HepG2 (cell line): ENCODE data around the gene BRCA2.

Experiments used
- ATF3 ChIP-seq: sonication (generic); formaldehyde crosslinking; IDR thresholded peaks from 2 replicates; pipeline ENCODE4 v1.4.0; 2020; ENCODE audit warnings: missing genetic modification reagents
- BCLAF1 ChIP-seq: fragments of 450-650 bp; IDR thresholded peaks from 2 replicates; pipeline ENCODE4 v1.6.1; 2017; ENCODE audit warnings: mild to moderate bottlenecking
- CTCF ChIP-seq: sonication (generic); formaldehyde crosslinking; IDR thresholded peaks from 2 replicates; pipeline ENCODE4 v1.5.0; 2020; ENCODE audit warnings: mild to moderate bottlenecking, missing genetic modification reagents, moderate library complexity
- EP300 ChIP-seq, 3 experiments: sonication (generic) in 1 of 3; formaldehyde crosslinking in 1 of 3; IDR thresholded peaks; 2 replicates each; pipeline versions ENCODE4 v1.5.1 to v1.6.1; 2011 to 2020; ENCODE audit warnings: low read depth in 2 of 3, low read length in 2 of 3, borderline replicate concordance in 1 of 3, improper control_type of control experiment in 1 of 3, mild to moderate bottlenecking in 1 of 3, missing genetic modification reagents in 1 of 3, moderate library complexity in 1 of 3
- FOXA1 ChIP-seq, 2 experiments: fragments of 450-650 bp in 1 of 2; sonication (generic) in 1 of 2; formaldehyde crosslinking in 1 of 2; IDR thresholded peaks; 2 replicates each; pipeline versions ENCODE4 v1.4.0 to v1.6.1; 2016 to 2020; ENCODE audit warnings: missing genetic modification reagents in 1 of 2
- GABPA ChIP-seq, 2 experiments: IDR thresholded peaks; 2 replicates each; pipeline ENCODE4 v1.6.1; 2011 to 2016; ENCODE audit warnings: low read depth in 2 of 2, low read length in 1 of 2, missing biosample characterization in 1 of 2, missing genetic modification characterization in 1 of 2
- POLR2A ChIP-seq, 2 experiments: IDR thresholded peaks; 2 replicates each; pipeline ENCODE4 v1.6.1; 2011; ENCODE audit warnings: low read depth in 2 of 2, low read length in 2 of 2, mild to moderate bottlenecking in 1 of 2, moderate library complexity in 1 of 2; ENCODE audit not compliant: insufficient read depth in 1 of 2
- ZNF263 ChIP-seq: sonication (generic); formaldehyde crosslinking; IDR thresholded peaks from 2 replicates; pipeline ENCODE4 v1.4.0; 2020; ENCODE audit warnings: missing genetic modification reagents
- ZNF292 ChIP-seq: sonication (generic); formaldehyde crosslinking; IDR thresholded peaks from 2 replicates; pipeline ENCODE4 v1.8.1; 2022; ENCODE audit warnings: mild to moderate bottlenecking, low read depth, missing genetic modification reagents, borderline replicate concordance
- ZNF615 ChIP-seq: sonication (generic); formaldehyde crosslinking; IDR thresholded peaks from 2 replicates; pipeline ENCODE4 v1.5.0; 2020; ENCODE audit warnings: mild to moderate bottlenecking, missing genetic modification reagents, borderline replicate concordance
- ZNF704 ChIP-seq: sonication (generic); formaldehyde crosslinking; IDR thresholded peaks from 2 replicates; pipeline ENCODE4 v1.8.1; 2023; ENCODE audit warnings: mild to moderate bottlenecking, inconsistent platforms, moderate library complexity, missing genetic modification reagents, borderline replicate concordance

GRCh38 chr13:32340914-32341313, 25.6 kb downstream of the BRCA2 start:
- TF ChIP-seq ZNF615 (CRISPR knock-in tag): no peak
- TF ChIP-seq ZNF704: no peak
- TF ChIP-seq GABPA (IDR thresholded peaks at IDR 0.05; ENCODE audit: low read depth, low read length): no peak
- no peak for TF ChIP-seq GABPA (CRISPR knock-in tag; IDR thresholded peaks at IDR 0.05; ENCODE audit: low read depth)
- no peak for TF ChIP-seq POLR2A (IDR thresholded peaks at IDR 0.05; ENCODE audit: insufficient read depth in 1 of 2, low read depth in 2 of 2, low read length in 2 of 2)
- TF ChIP-seq CTCF (CRISPR knock-in tag): no peak
- TF ChIP-seq ZNF263 (CRISPR knock-in tag): no peak
- no peak for TF ChIP-seq ATF3
- TF ChIP-seq ZNF292 (CRISPR knock-in tag): no peak
- no peak for TF ChIP-seq BCLAF1
- no peak for TF ChIP-seq EP300 (IDR thresholded peaks at IDR 0.05; ENCODE audit: low read depth in 2 of 2, low read length in 2 of 2)
- no peak for TF ChIP-seq EP300 (CRISPR knock-in tag; IDR thresholded peaks at IDR 0.05; ENCODE audit: borderline replicate concordance)
- TF ChIP-seq FOXA1 (IDR thresholded peaks at IDR 0.05): no peak
- TF ChIP-seq FOXA1 (CRISPR knock-in tag; IDR thresholded peaks at IDR 0.05): no peak
